H1 (cell line): ENCODE results near the gene ABCA6. TPM values are rescaled to one million over a fixed set of nuclear protein-coding genes. Genes with fewer than 3 reads are reported as not detected.

Experiments
- CTCF ChIA-PET: fragments of 300-600 bp; sonication (Branson Sonifier 250); formaldehyde crosslinking; loops from one replicate; lab custom pipeline; 2021; ENCODE audit not compliant: partially characterized antibody; lab: Charles Lee
- POLR2A ChIA-PET: fragments of 300-600 bp; sonication (Branson Sonifier 250); formaldehyde crosslinking; loops from one replicate; lab custom pipeline; 2021; ENCODE audit warnings: inconsistent platforms; ENCODE audit not compliant: partially characterized antibody; lab: Charles Lee
- DNase-seq, 2 experiments: peaks; one replicate each; pipeline versions ENCODE4 v3.0.0 to v3.0.0-alpha.2; 2010 to 2022; ENCODE audit warnings: low spot score in 2 of 2, low read depth in 1 of 2, mixed read lengths in 1 of 2
- FAIRE-seq: peaks from 2 replicates; lab custom pipeline; 2011; peaks lifted over from hg19 to GRCh38; lab: Jason Lieb, UNC
- H2AFZ ChIP-seq: 2 replicates; pipeline ENCODE4 v1.8.1; 2012; ENCODE audit warnings: low read length, inconsistent platforms
- H2AK5ac ChIP-seq: 2 replicates; pipeline ENCODE4 v1.6.1; 2013; ENCODE audit warnings: low read depth, low read length
- H2BK120ac ChIP-seq: replicated peaks from 2 replicates; pipeline ENCODE3; 2013; ENCODE audit warnings: low read depth, low read length, inconsistent platforms
- H2BK12ac ChIP-seq: 2 replicates; pipeline ENCODE4 v1.6.1; 2013; ENCODE audit warnings: low read depth, low read length
- H2BK15ac ChIP-seq: 2 replicates; pipeline ENCODE4 v1.6.1; 2013; ENCODE audit warnings: low read length
- H2BK20ac ChIP-seq: 2 replicates; pipeline ENCODE4 v1.6.1; 2013; ENCODE audit warnings: low read length
- H2BK5ac ChIP-seq: 2 replicates; pipeline ENCODE4 v1.6.1; 2013; ENCODE audit warnings: low read depth, low read length
- H3K14ac ChIP-seq: 2 replicates; pipeline ENCODE4 v1.6.1; 2013; ENCODE audit warnings: inconsistent platforms; ENCODE audit not compliant: insufficient read length
- H3K18ac ChIP-seq: 2 replicates; pipeline ENCODE4 v1.6.1; 2013; ENCODE audit warnings: low read length; ENCODE audit errors: extremely low read depth
- H3K23ac ChIP-seq: 2 replicates; pipeline ENCODE4 v1.6.1; 2013; ENCODE audit warnings: inconsistent platforms; ENCODE audit not compliant: insufficient read length
- H3K23me2 ChIP-seq: 2 replicates; pipeline ENCODE4 v1.6.1; 2013; ENCODE audit warnings: low read depth, low read length
- H3K27ac ChIP-seq: 2 replicates; pipeline ENCODE4 v1.6.1; 2011; ENCODE audit warnings: low read depth, low read length, inconsistent platforms
- H3K27me3 ChIP-seq, 4 experiments: replicated peaks in 1 of 4; 1 replicate in 1 of 4; 2 replicates in 3 of 4; pipeline versions ENCODE4 v1.6.1 to v1.8.1; 2011 to 2013; ENCODE audit warnings: low read length in 3 of 4, mild to moderate bottlenecking in 3 of 4, inconsistent platforms in 2 of 4, mixed read lengths in 2 of 4, moderate library complexity in 1 of 4; ENCODE audit not compliant: control insufficient read depth in 3 of 4, insufficient read depth in 3 of 4; ENCODE audit errors: extremely low read depth in 1 of 4
- H3K36me3 ChIP-seq, 4 experiments: 2 replicates each; pipeline versions ENCODE4 v1.6.1 to v1.8.1; 2011 to 2013; ENCODE audit warnings: mild to moderate bottlenecking in 4 of 4, low read length in 3 of 4, moderate library complexity in 2 of 4, control low read depth in 1 of 4, inconsistent platforms in 1 of 4; ENCODE audit not compliant: insufficient read depth in 4 of 4, control insufficient read depth in 2 of 4
- H3K4ac ChIP-seq: replicated peaks from 2 replicates; pipeline ENCODE3; 2013; ENCODE audit warnings: low read length, low read depth, mixed read lengths, inconsistent platforms; ENCODE audit not compliant: insufficient read length
- H3K4me1 ChIP-seq, 4 experiments: replicated peaks in 1 of 4; 1 replicate in 1 of 4; 2 replicates in 3 of 4; pipeline versions ENCODE4 v1.6.1 to v1.8.1; 2011 to 2013; ENCODE audit warnings: low read length in 3 of 4, inconsistent platforms in 2 of 4, mixed read lengths in 1 of 4; ENCODE audit not compliant: insufficient read depth in 4 of 4, control insufficient read depth in 3 of 4
- H3K4me2 ChIP-seq, 2 experiments: 2 replicates each; pipeline versions ENCODE4 v1.6.1 to v1.8.1; 2011 to 2013; ENCODE audit warnings: low read depth in 2 of 2, low read length in 2 of 2, control low read depth in 1 of 2, inconsistent platforms in 1 of 2, mild to moderate bottlenecking in 1 of 2; ENCODE audit not compliant: insufficient read depth in 1 of 2
- H3K4me3 ChIP-seq, 4 experiments: fragments of 200-600, 300-600 bp in 1 of 4; sonication (generic), shearing (Covaris generic), sonication (Bioruptor Twin) in 1 of 4; 2 replicates each; pipeline versions ENCODE4 v1.5.1 to v1.8.1; 2011 to 2016; ENCODE audit warnings: low read length in 4 of 4, low read depth in 3 of 4, control low read depth in 2 of 4, inconsistent platforms in 2 of 4, mild to moderate bottlenecking in 2 of 4, mixed read lengths in 1 of 4, moderate library complexity in 1 of 4; ENCODE audit not compliant: insufficient read depth in 2 of 4; ENCODE audit errors: extremely low read depth in 1 of 4
- H3K56ac ChIP-seq: replicated peaks from 2 replicates; pipeline ENCODE3; 2013; ENCODE audit warnings: low read depth, mild to moderate bottlenecking, mixed read lengths, low read length, inconsistent platforms; ENCODE audit not compliant: insufficient read length
- H3K79me1 ChIP-seq: 2 replicates; pipeline ENCODE4 v1.6.1; 2013; ENCODE audit warnings: low read depth, low read length, control low read depth
- H3K79me2 ChIP-seq, 2 experiments: 2 replicates each; pipeline versions ENCODE4 v1.6.1 to v1.8.1; 2012 to 2013; ENCODE audit warnings: low read length in 2 of 2, mild to moderate bottlenecking in 2 of 2, inconsistent platforms in 1 of 2; ENCODE audit not compliant: insufficient read depth in 2 of 2, control insufficient read depth in 1 of 2
- H3K9ac ChIP-seq, 4 experiments: replicated peaks in 1 of 4; 1 replicate in 1 of 4; 2 replicates in 3 of 4; pipeline versions ENCODE4 v1.6.1 to v1.8.1; 2011 to 2013; ENCODE audit warnings: low read depth in 3 of 4, low read length in 3 of 4, control low read depth in 2 of 4, mild to moderate bottlenecking in 2 of 4, moderate library complexity in 2 of 4, inconsistent platforms in 1 of 4; ENCODE audit errors: extremely low read depth in 1 of 4
- H3K9me3 ChIP-seq, 2 experiments: 2 replicates each; pipeline versions ENCODE4 v1.6.1 to v1.8.1; 2012 to 2013; ENCODE audit warnings: mild to moderate bottlenecking in 2 of 2, moderate library complexity in 2 of 2, control low read depth in 1 of 2, inconsistent platforms in 1 of 2, low read depth in 1 of 2, low read length in 1 of 2, mixed read lengths in 1 of 2; ENCODE audit not compliant: insufficient read depth in 2 of 2
- H4K20me1 ChIP-seq, 2 experiments: replicated peaks in 1 of 2; 2 replicates each; pipeline versions ENCODE3 to v1.8.1; 2011 to 2013; ENCODE audit warnings: inconsistent platforms in 2 of 2, low read length in 2 of 2, mild to moderate bottlenecking in 1 of 2; ENCODE audit not compliant: insufficient read depth in 2 of 2, control insufficient read depth in 1 of 2
- H4K5ac ChIP-seq: 2 replicates; pipeline ENCODE4 v1.6.1; 2013; ENCODE audit warnings: low read length, low read depth, mixed read lengths, inconsistent platforms; ENCODE audit not compliant: insufficient read length
- H4K8ac ChIP-seq: 2 replicates; pipeline ENCODE4 v1.8.0; 2013; ENCODE audit warnings: mild to moderate bottlenecking, moderate library complexity, low read length, inconsistent platforms; ENCODE audit not compliant: insufficient read depth; ENCODE audit errors: extremely low read depth
- H4K91ac ChIP-seq: replicated peaks from 2 replicates; pipeline ENCODE3; 2013; ENCODE audit warnings: low read length, mixed read lengths, inconsistent platforms; ENCODE audit not compliant: insufficient read length
- CREB1 ChIP-seq: IDR thresholded peaks from 2 replicates; pipeline ENCODE4 v1.6.1; 2012; ENCODE audit warnings: inconsistent platforms
- CTBP2 ChIP-seq: IDR thresholded peaks from 2 replicates; pipeline ENCODE4 v1.7.0; 2011; ENCODE audit warnings: borderline replicate concordance, mild to moderate bottlenecking, moderate library complexity, mixed read lengths, low read length; ENCODE audit not compliant: insufficient read depth, insufficient read length
- E2F6 ChIP-seq: IDR thresholded peaks from 2 replicates; pipeline ENCODE4 v1.6.1; 2012; ENCODE audit warnings: inconsistent platforms
- FOSL1 ChIP-seq: IDR thresholded peaks from 2 replicates; pipeline ENCODE4 v1.6.1; 2011; ENCODE audit warnings: mild to moderate bottlenecking, low read depth, low read length, moderate library complexity; ENCODE audit not compliant: insufficient read depth
- KDM4A ChIP-seq: IDR thresholded peaks from one replicate; pipeline ENCODE4 v1.7.1; 2012; ENCODE audit warnings: low read depth, mild to moderate bottlenecking, moderate library complexity, low read length, inconsistent platforms; ENCODE audit not compliant: severe bottlenecking
- KDM5A ChIP-seq: fragments of 200-600 bp; IDR thresholded peaks from 2 replicates; pipeline ENCODE4 v1.7.1; 2012; ENCODE audit warnings: mild to moderate bottlenecking, low read length, inconsistent platforms, mixed read lengths
- RFX5 ChIP-seq: IDR thresholded peaks from 2 replicates; pipeline ENCODE4 v1.6.1; 2011; ENCODE audit warnings: low read depth, low read length, improper control_type of control experiment, borderline replicate concordance
- SP1 ChIP-seq: IDR thresholded peaks from 2 replicates; pipeline ENCODE4 v1.6.1; 2011; ENCODE audit warnings: low read depth, low read length
- WGBS, 2 experiments: shearing (Covaris generic) in 1 of 2; methylation state at CpG; one replicate each; pipeline versions ENCODE4 v1.1.6 to v1.1.7; 2013 to 2015; ENCODE audit warnings: low lambda C conversion rate in 2 of 2, mixed read lengths in 2 of 2, inconsistent platforms in 1 of 2, low coverage in 1 of 2, missing lambda C conversion rate in 1 of 2; ENCODE audit not compliant: insufficient replicate concordance in 2 of 2, insufficient coverage in 1 of 2, insufficient read length in 1 of 2; ENCODE audit errors: extremely low coverage in 1 of 2, missing lambda C conversion rate in 1 of 2; 5-methylcytosine and 5-hydroxymethylcytosine counted together
- polyA plus RNA-seq, 7 experiments: library from polyadenylated mRNA; depleted of rRNA in 3 of 7; stranded (reverse) in 5 of 7; unstranded in 2 of 7; fragments of >200 nt in 5 of 7; fragments of 200-250 nt in 2 of 7; gene quantifications; 1 replicate in 5 of 7; 2 replicates in 1 of 7; 4 replicates in 1 of 7; pipeline versions ENCODE4 v1.2.1 to v1.2.3, GENCODE V29; 2011 to 2013; ENCODE audit warnings: missing spikeins in 2 of 7, mixed read lengths in 2 of 7
- total RNA-seq: library from RNA; stranded (reverse); fragmentation: NEBNext Ultra II Directional; extraction: Animal tissue kit (Norgen Biotek cat#: 25700); gene quantifications from 2 replicates; pipeline ENCODE4 v1.2.1, GENCODE V29; 2021
- TF ChIP-seq, protein P1 (sequence below), 3 experiments: IDR thresholded peaks; 1 replicate in 2 of 3; 2 replicates in 1 of 3; pipeline versions ENCODE4 v1.5.1 to v1.6.1; 2011; ENCODE audit warnings: low read length in 3 of 3, mild to moderate bottlenecking in 3 of 3, inconsistent platforms in 2 of 3, low read depth in 1 of 3, moderate library complexity in 1 of 3; ENCODE audit not compliant: insufficient read depth in 1 of 3; ENCODE audit errors: control extremely low read depth in 1 of 3
- TF ChIP-seq, protein P2 (sequence below): IDR thresholded peaks from 2 replicates; pipeline ENCODE4 v1.6.1; 2011; ENCODE audit warnings: low read length, improper control_type of control experiment

The ABCA6 gene
- total and polyA plus RNA-seq, 2 of the 8 experiments (the other 6 are each of a cell fraction or from before 2014, with no cell fraction given): not detected

DNA sequence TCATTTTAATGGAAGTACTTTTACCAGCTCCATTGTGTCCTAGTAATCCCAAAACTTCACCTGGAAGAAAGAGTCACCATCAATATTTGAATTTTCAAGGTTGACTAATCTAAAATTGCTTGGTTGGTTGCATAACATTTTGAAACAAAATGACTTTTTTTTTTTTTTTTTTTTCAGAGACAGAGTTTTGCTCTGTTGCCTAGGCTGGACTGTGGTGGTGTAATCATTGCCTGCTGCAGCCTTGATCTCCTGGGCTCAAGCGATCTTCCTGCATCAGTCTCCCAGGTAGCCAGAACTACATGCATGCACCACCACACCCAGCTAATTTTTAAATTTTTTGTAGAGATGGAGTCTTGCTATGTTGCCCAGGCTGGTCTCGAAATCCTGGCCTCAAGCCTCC, 12.6 kb upstream of the ABCA6 start:
- no peak for FAIRE-seq
- no peak overlapping the region for H3K23ac ChIP-seq
- no peak overlapping the region for H4K91ac ChIP-seq
- TF ChIP-seq RFX5: no peak
- TF ChIP-seq CTBP2: no peak
- TF ChIP-seq KDM4A: no peak
- no peak for TF ChIP-seq KDM5A
- TF ChIP-seq SP1: no peak
- no peak for TF ChIP-seq FOSL1
- TF ChIP-seq CREB1: no peak
- TF ChIP-seq, protein P1, sequence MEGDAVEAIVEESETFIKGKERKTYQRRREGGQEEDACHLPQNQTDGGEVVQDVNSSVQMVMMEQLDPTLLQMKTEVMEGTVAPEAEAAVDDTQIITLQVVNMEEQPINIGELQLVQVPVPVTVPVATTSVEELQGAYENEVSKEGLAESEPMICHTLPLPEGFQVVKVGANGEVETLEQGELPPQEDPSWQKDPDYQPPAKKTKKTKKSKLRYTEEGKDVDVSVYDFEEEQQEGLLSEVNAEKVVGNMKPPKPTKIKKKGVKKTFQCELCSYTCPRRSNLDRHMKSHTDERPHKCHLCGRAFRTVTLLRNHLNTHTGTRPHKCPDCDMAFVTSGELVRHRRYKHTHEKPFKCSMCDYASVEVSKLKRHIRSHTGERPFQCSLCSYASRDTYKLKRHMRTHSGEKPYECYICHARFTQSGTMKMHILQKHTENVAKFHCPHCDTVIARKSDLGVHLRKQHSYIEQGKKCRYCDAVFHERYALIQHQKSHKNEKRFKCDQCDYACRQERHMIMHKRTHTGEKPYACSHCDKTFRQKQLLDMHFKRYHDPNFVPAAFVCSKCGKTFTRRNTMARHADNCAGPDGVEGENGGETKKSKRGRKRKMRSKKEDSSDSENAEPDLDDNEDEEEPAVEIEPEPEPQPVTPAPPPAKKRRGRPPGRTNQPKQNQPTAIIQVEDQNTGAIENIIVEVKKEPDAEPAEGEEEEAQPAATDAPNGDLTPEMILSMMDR (IDR thresholded peaks at IDR 0.05; ENCODE audit: control extremely low read depth in 1 of 3, insufficient read depth in 1 of 3, low read depth in 1 of 3, low read length in 3 of 3): no peak
- TF ChIP-seq, protein P2, sequence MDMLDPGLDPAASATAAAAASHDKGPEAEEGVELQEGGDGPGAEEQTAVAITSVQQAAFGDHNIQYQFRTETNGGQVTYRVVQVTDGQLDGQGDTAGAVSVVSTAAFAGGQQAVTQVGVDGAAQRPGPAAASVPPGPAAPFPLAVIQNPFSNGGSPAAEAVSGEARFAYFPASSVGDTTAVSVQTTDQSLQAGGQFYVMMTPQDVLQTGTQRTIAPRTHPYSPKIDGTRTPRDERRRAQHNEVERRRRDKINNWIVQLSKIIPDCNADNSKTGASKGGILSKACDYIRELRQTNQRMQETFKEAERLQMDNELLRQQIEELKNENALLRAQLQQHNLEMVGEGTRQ: no peak
- no peak for TF ChIP-seq E2F6

More for the DNA sequence above, 12.6 kb upstream of the ABCA6 start:
- CTCF ChIA-PET: interaction anchor here (0.6 to 1.1 kb wide), 3 partner anchors 11 to 439 kb away, joined by 3 to 6 read pairs (median 4); no protein-coding TSS in a partner anchor
- H3K79me2 ChIP-seq: no peaks in the 10 kb centered on the region
- H2BK15ac ChIP-seq: no peak overlapping the region
- H2BK20ac ChIP-seq: no peak overlapping the region
- no peak overlapping the region for H3K27ac ChIP-seq
- no peak overlapping the region for H2BK5ac ChIP-seq
- H2AK5ac ChIP-seq: no peak overlapping the region
- no peak overlapping the region for H3K56ac ChIP-seq
- H3K9me3 ChIP-seq: no peaks in the 10 kb centered on the region
- no peak overlapping the region for H2AFZ ChIP-seq
- no peaks in the 10 kb centered on the region for H3K36me3 ChIP-seq
- H4K20me1 ChIP-seq: no peaks in the 10 kb centered on the region
- POLR2A ChIA-PET: interaction anchor here (0.6 kb wide), 2 partner anchors 27 to 40 kb away, joined by 3 to 4 read pairs; no protein-coding TSS in a partner anchor
- no peak overlapping the region for H3K18ac ChIP-seq
- no peak for DNase-seq
- no peak overlapping the region for H3K4me3 ChIP-seq
- H3K27me3 ChIP-seq: no peaks in the 10 kb centered on the region
- no peaks in the 10 kb centered on the region for H3K79me1 ChIP-seq
- H3K4ac ChIP-seq: no peak overlapping the region
- H4K8ac ChIP-seq: no peak overlapping the region
- no peak overlapping the region for H3K4me2 ChIP-seq
- no peak overlapping the region for H2BK120ac ChIP-seq
- H3K14ac ChIP-seq: no peak overlapping the region
- WGBS, 2 experiments: 89% methylated on average over 2 of the region's 2 CpGs; no CpG with 5 or more reads in 1 of the 2 experiments
- H3K23me2 ChIP-seq: no peaks in the 10 kb centered on the region
- no peak overlapping the region for H3K9ac ChIP-seq
- no peak overlapping the region for H2BK12ac ChIP-seq
- H3K4me1 ChIP-seq: no peaks in the 10 kb centered on the region
- no peak overlapping the region for H4K5ac ChIP-seq
